Measurements from ENCODE around the gene SCRN1. TPM values are rescaled to one million over a fixed set of nuclear protein-coding genes. Genes with fewer than 3 reads are reported as not detected.

The SCRN1 gene
- total and polyA plus RNA-seq, 2 of the 4 experiments (the other 2 are of a cell fraction) = 57.1 to 124 TPM

DNA sequence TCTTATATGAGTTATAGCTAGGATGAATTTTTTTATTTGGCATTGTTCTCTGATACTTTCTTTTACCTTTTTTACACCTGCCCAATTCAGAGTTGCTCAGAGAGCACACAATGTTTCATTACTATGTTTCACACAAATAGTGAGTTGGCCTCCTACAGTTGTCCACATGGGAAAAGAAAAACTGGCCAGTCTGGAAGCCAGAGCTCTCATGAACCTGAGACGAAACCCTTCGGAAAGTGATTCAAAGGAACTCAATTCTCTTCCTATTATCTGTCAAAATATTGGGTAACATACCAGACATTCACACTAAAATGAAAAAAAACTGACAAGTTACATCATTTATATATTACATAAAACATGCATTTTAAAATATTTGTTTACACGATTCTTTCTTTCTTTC, 15.3 kb downstream of the SCRN1 start:
- Histone ChIP-seq H3K36me3 (ENCODE audit: control insufficient read depth, insufficient read depth, low read length) (no peaks in the 10 kb centered on the region), H2AK9ac (replicated peaks; ENCODE audit: low read depth, low read length, poor library complexity) (no peak overlapping the region), H2AK5ac (ENCODE audit: low read depth, low read length) (no peak overlapping the region), H2BK20ac (ENCODE audit: low read depth, low read length) (no peak overlapping the region), H3K9ac (ENCODE audit: low read depth, low read length) (no peak overlapping the region), H3K4me2 (ENCODE audit: low read depth, low read length) (no peak overlapping the region), H4K5ac (ENCODE audit: low read depth, low read length) (no peak overlapping the region), H3K79me1 (ENCODE audit: low read depth in 1 of 2, low read length in 2 of 2) (peaks cover 45 to 80% of the 10 kb centered on the region in 2 experiments), H2AFZ (replicated peaks; ENCODE audit: low read length, poor library complexity) (no peak overlapping the region), H3K27me3 (ENCODE audit: control insufficient read depth, insufficient read depth, low read length) (no peaks in the 10 kb centered on the region), H4K20me1 (ENCODE audit: insufficient read depth, low read length) (peaks cover 77% of the 10 kb centered on the region), H3K27ac (ENCODE audit: insufficient read depth, low read length) (no peak overlapping the region), H3K4me3 (ENCODE audit: insufficient read depth, low read depth, low read length) (no peak overlapping the region), H4K91ac (ENCODE audit: insufficient read depth, low read depth, low read length) (no peak overlapping the region), H3K9me1 (ENCODE audit: insufficient read depth, low read length) (peaks cover 31% of the 10 kb centered on the region), H3K56ac (ENCODE audit: extremely low read depth, insufficient read depth, low read length) (no peak overlapping the region), H3K23ac (ENCODE audit: low read depth, low read length) (no peak overlapping the region), H3K14ac (replicated peaks; ENCODE audit: low read depth, low read length) (no peak overlapping the region), H3K4me1 (ENCODE audit: control insufficient read depth, insufficient read depth, low read length) (peaks cover 11% of the 10 kb centered on the region), H2BK120ac (ENCODE audit: low read depth, low read length) (no peak overlapping the region), H4K8ac (ENCODE audit: low read depth in 2 of 2, low read length in 2 of 2) (no peak overlapping the region), H3K9me3 (ENCODE audit: control insufficient read depth, insufficient read depth, low read length) (no peaks in the 10 kb centered on the region), H2BK15ac (ENCODE audit: low read depth, low read length) (no peak overlapping the region), H2BK5ac (ENCODE audit: low read depth, low read length, poor library complexity, severe bottlenecking) (no peak overlapping the region), H3K4ac (ENCODE audit: low read depth, low read length) (no peak overlapping the region), H3K18ac (ENCODE audit: low read depth, low read length) (no peak overlapping the region)
- TF ChIP-seq, protein P1, sequence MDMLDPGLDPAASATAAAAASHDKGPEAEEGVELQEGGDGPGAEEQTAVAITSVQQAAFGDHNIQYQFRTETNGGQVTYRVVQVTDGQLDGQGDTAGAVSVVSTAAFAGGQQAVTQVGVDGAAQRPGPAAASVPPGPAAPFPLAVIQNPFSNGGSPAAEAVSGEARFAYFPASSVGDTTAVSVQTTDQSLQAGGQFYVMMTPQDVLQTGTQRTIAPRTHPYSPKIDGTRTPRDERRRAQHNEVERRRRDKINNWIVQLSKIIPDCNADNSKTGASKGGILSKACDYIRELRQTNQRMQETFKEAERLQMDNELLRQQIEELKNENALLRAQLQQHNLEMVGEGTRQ (IDR thresholded peaks at IDR 0.05; ENCODE audit: low read depth, low read length) = no peak
- TF ChIP-seq MAZ (IDR thresholded peaks at IDR 0.05; ENCODE audit: borderline replicate concordance, low read depth, low read length) (no peak), RAD21 (IDR thresholded peaks at IDR 0.05; ENCODE audit: low read length) (no peak), CHD1 (IDR thresholded peaks at IDR 0.05; ENCODE audit: low read depth, low read length) (no peak), BHLHE40 (IDR thresholded peaks at IDR 0.05; ENCODE audit: low read depth, low read length) (no peak), MAFK (IDR thresholded peaks at IDR 0.05; ENCODE audit: low read depth, low read length) (no peak), RCOR1 (IDR thresholded peaks at IDR 0.05; ENCODE audit: insufficient replicate concordance, low read length) (no peak), MXI1 (IDR thresholded peaks at IDR 0.05; ENCODE audit: borderline replicate concordance, low read depth, low read length) (no peak), RFX5 (IDR thresholded peaks at IDR 0.05; ENCODE audit: low read depth, low read length) (no peak), FOS (IDR thresholded peaks at IDR 0.05; ENCODE audit: low read depth, low read length) (no peak)
- TF ChIP-seq, protein P2, sequence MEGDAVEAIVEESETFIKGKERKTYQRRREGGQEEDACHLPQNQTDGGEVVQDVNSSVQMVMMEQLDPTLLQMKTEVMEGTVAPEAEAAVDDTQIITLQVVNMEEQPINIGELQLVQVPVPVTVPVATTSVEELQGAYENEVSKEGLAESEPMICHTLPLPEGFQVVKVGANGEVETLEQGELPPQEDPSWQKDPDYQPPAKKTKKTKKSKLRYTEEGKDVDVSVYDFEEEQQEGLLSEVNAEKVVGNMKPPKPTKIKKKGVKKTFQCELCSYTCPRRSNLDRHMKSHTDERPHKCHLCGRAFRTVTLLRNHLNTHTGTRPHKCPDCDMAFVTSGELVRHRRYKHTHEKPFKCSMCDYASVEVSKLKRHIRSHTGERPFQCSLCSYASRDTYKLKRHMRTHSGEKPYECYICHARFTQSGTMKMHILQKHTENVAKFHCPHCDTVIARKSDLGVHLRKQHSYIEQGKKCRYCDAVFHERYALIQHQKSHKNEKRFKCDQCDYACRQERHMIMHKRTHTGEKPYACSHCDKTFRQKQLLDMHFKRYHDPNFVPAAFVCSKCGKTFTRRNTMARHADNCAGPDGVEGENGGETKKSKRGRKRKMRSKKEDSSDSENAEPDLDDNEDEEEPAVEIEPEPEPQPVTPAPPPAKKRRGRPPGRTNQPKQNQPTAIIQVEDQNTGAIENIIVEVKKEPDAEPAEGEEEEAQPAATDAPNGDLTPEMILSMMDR (conservative IDR thresholded peaks at IDR 0.05; ENCODE audit: low read depth, low read length) = no peak
- ChIA-PET CTCF (no interaction called here), POLR2A (ENCODE audit: unreplicated experiment) (no interaction called here)
- BruUV-seq (replicated peaks) = no TSS peak
- in situ Hi-C loops (cut with MboI; ENCODE audit: low sequenced_read_pairs) = no loop called here
- dilution Hi-C loops (cut with HindIII; ENCODE audit: low sequenced_read_pairs, unreplicated experiment) = no loop called here
- intact Hi-C loops (cut with micrococcal nuclease) = no loop called here
- WGBS, 2 experiments (ENCODE audit: extremely low coverage in 2 of 2, insufficient read length in 1 of 2) = no CpG with 5 or more reads among the region's 3 CpGs
- DNase-seq = no peak
- ATAC-seq (ENCODE audit: low read depth) = no peak

Measured in IMR-90 (cell line).